ENCODE measurements around the gene IFNA4. TPM values are rescaled to one million over a fixed set of nuclear protein-coding genes. Genes with fewer than 3 reads are reported as not detected.

IFNA4 gene
- total RNA-seq, 1 experiment from 2014 or later, result not detected

- ChIA-PET POLR2A (ENCODE audit: low non-redundant PET) (no interaction called here), CTCF (no interaction called here)
- no peaks in the 10 kb centered on the region for H3K9me3 ChIP-seq (ENCODE audit: low read depth, low read length, poor library complexity, severe bottlenecking)
Measured at GRCh38 chr9:21137020-21137419, 50.4 kb downstream of the IFNA4 start.

More at GRCh38 chr9:21137020-21137419, 50.4 kb downstream of the IFNA4 start:
- intact Hi-C loops (cut with micrococcal nuclease; ENCODE audit: unreplicated experiment), result no loop called here
- Histone ChIP-seq H3K4me1 (ENCODE audit: insufficient read depth, low read length, poor library complexity, severe bottlenecking) (no peaks in the 10 kb centered on the region), H3K36me3 (ENCODE audit: insufficient read depth, low read length, poor library complexity, severe bottlenecking) (no peaks in the 10 kb centered on the region), H3K27me3 (replicated peaks; ENCODE audit: insufficient read depth, low read depth, low read length, poor library complexity) (no peaks in the 10 kb centered on the region), H3K4me3 (ENCODE audit: low read depth, low read length, poor library complexity, severe bottlenecking) (no peak overlapping the region), H3K27ac (ENCODE audit: low read depth, low read length, poor library complexity, severe bottlenecking) (no peak overlapping the region)
- BruUV-seq (replicated peaks), result no TSS peak
- TF ChIP-seq EZH2 (IDR thresholded peaks at IDR 0.05; ENCODE audit: borderline replicate concordance, low read depth, low read length, poor library complexity, severe bottlenecking), result no peak
- no peak for TF ChIP-seq CTCF (conservative IDR thresholded peaks at IDR 0.05; ENCODE audit: low read depth, low read length)
- no peak for DNase-seq (ENCODE audit: low spot score)

Other genes with a start within 250 kb of the IFNA4 start
- gene HACD4, start 155.9 kb downstream of the IFNA4 start, total RNA-seq (2021), result 0.19 and 0.26 TPM in 2 replicates
- gene IFNB1, start 109.6 kb downstream of the IFNA4 start, total RNA-seq (2021), result not detected in 2 replicates
- gene IFNW1, start 45.8 kb downstream of the IFNA4 start, total RNA-seq (2021), result not detected in 2 replicates
- gene IFNA21, start 20.9 kb downstream of the IFNA4 start, total RNA-seq (2021), result not detected in 2 replicates
- gene IFNA7, start 14.6 kb upstream of the IFNA4 start, total RNA-seq (2021), result not detected in 2 replicates
- gene IFNA10, start 19.6 kb upstream of the IFNA4 start, total RNA-seq (2021), result not detected in 2 replicates
- not detected in 2 replicates for gene IFNA16, start 29.7 kb upstream of the IFNA4 start, total RNA-seq (2021)
- gene IFNA17, start 40.6 kb upstream of the IFNA4 start, total RNA-seq (2021), result not detected in 2 replicates
- gene IFNA14, start 52.4 kb upstream of the IFNA4 start, total RNA-seq (2021), result not detected in 2 replicates
- not detected in 2 replicates for gene IFNA5, start 117.7 kb upstream of the IFNA4 start, total RNA-seq (2021)
- gene KLHL9, start 147.8 kb upstream of the IFNA4 start, total RNA-seq (2021), result 8.4 and 8.9 TPM in 2 replicates
- not detected in 2 replicates for gene IFNA6, start 163.3 kb upstream of the IFNA4 start, total RNA-seq (2021)
- gene IFNA13, start 180.5 kb upstream of the IFNA4 start, total RNA-seq (2021), result not detected in 2 replicates
- gene IFNA2, start 197.8 kb upstream of the IFNA4 start, total RNA-seq (2021), result not detected in 2 replicates
- not detected in 2 replicates for gene IFNA8, start 221.5 kb upstream of the IFNA4 start, total RNA-seq (2021)

Data from A673 (cell line).